Stimulated activated CD8-positive, alpha-beta memory T cell treated with anti-CD3 and anti-CD28 coated beads, Interleukin-15, amount 100 ng/mL, for 48 hours (primary cell): ENCODE results near the gene SDSL.
A peak's percentile ranks its signal among the peaks of the same experiment; 100 is the strongest.

ENCODE experiments used
- DNase-seq, 2 donors: peaks; one replicate each; pipeline ENCODE4 v3.0.0-alpha.2; 2020; ENCODE audit warnings: low read depth in 2 of 2

SDSL gene, protein sequence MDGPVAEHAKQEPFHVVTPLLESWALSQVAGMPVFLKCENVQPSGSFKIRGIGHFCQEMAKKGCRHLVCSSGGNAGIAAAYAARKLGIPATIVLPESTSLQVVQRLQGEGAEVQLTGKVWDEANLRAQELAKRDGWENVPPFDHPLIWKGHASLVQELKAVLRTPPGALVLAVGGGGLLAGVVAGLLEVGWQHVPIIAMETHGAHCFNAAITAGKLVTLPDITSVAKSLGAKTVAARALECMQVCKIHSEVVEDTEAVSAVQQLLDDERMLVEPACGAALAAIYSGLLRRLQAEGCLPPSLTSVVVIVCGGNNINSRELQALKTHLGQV

DNA sequence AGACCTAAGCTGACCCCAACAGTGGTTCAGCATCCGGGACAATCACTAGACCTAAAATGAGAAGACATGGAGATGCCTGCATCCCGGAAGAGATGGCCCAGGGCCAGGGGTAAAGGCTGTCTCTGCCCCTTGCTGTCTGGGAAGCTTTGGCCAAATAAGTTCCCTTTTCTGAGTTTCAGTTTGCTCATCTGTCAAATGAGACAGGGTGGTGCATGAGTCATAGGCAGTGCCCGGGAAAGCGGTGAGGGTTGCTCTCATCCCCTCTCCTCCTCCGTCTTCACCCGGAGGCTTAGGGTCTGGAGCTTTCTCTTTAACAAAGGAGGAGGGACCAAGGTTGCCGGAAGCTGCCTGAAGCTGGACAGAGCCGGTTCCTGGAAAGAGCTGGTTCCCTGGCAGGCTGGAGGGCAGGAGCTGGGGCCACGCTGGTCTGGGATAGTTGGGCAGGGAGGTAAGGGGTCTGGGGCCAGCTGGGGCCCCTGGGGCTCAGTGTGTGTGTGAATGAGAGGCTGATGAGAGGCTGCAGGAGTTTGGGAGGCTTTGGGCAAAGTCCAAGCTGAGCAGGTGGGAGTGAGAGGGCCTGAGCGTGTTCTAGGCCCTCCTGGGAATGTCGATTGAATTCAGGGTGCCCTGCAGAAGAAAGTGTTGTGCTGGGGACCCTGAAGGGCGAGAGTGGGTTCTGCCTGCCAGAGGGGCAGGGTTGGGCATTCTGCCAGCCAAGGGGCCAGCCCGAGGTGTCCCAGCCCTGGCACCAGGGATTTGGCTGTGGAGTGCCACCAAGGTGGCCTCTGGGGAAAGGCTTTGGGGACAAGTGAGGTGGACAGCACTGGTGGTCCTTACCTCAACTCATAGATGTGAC, at the start of gene SDSL:
TSS of gene SDSL (plus strand) at position 351 of the 856 bp plus-strand sequence. CDS start 5,603 bp downstream, outside the sequence.
- peak; percentile 15 to 35 for DNase-seq

DNA sequence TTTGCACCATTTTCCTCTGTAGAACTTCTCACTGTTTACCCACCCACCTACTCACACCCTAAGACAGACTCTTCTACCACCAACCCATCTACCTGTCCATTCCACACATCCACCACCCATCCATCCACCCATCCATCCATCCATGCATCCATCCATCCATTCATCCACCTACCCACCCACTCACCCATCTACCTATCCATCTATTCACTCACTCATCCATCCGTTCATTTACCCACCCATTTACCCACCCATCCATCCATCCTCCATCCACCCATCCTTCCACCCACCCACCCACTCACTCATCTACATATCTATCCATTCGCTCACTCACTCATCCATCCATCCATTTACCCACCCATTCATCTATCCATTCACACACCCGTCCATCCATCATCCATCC, 48.7 kb upstream of the SDSL start:
- DNase-seq, result no peak

DNA sequence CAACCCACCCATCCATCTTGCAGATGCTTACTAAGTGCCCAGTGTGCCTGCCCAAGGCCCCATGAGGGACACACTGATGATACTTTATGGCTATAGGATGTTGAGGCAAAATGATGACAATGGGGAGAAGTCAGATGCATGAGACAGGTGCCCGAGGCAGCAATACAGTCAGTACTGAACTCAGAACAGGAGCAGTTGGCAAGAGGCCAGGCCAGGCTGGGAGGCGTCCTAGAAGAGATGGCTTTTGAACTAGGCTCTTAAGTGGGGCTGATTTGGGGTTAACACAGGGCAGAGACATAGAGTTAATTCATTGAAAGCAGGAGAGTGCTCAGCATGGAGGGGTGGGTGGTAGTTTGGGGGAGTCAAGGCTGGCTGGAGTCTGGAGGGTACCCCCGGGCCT, 48.2 kb upstream of the SDSL start:
- no peak for DNase-seq

DNA sequence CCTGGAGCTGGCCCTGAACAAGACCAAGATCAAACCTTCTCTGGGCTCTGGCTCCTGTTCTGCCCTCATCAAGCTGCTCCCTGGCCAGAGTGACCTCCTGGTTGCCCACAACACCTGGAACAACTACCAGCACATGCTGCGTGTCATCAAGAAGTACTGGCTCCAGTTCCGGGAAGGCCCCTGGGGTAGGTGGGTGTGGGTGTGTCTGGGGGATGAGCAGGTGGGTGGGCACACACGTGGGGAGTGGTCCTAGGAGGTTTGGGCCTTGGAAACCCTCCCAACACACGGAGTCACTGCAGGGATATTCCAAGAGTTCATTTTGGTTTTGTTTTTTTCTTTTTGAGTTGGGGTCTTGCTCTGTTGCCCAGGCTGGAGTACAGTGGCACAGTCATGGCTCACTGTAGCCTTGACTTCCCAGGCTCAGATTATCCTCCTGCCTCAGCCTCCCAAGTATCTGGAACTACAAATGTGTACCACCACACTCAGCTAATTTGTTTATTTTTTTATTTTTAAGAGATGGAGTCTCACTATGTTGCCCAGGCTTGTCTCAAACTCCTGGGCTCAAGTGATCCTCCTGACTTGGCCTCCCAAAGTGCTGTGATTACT, 47.3 kb upstream of the SDSL start:
- no peak for DNase-seq

DNA sequence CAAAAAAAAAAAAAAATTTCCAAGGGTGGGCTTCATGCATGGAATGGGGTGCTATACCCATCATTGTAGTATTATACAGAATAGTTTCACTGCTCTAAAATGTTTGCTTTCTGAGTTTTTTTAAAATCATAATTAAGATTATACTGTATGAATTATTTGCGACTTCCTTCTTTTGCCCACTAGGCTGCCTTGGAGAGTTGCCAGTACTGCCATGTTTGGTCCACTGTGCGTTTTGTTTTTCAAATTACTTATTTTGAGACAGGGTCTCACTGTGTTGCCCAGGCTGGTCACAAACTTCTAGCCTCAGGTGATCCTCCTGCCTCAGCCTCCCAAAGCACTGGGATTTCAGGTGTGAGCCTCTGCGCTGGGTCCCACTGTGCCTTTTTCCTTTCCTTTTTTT, 43.9 kb upstream of the SDSL start:
- DNase-seq, result no peak

DNA sequence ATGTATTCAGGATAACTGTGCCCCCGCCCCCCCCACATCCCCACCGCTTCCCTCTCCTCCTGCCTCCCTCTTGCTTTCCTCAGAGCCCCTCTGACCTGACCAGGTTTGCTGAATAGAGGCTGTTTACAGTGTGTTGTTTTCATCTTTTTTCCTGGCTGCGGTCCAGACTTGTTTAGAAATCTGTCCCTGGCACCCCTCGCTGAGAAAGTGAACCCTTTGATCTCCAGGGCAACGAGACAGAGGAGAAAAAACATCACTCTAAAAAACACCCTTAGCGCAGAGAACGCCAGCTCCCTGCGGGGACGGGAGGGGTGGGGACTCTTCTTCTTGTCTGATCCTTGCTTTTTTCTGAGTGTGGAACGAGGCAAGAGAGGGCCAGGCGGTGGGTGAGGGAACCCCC, 41.0 kb upstream of the SDSL start:
- DNase-seq, result no peak

DNA sequence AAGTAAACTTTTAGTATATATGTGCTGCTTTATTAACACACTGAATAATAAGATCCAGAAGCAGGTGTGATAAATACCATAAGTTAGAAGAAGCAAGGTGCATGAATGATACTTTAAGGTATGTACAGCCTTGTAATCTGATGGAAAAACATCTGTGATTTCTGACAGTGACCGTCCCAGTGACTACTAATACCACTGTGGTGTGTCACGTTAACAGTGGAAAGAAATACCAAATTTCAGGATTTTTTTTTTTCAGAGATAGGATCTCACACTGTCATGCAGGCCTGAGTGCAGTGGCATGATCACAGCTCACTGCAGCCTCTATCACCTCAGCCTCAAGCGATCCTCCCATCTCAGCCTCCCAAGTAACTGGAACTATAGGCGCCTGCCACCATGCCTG, 40.0 kb upstream of the SDSL start:
- no peak for DNase-seq

DNA sequence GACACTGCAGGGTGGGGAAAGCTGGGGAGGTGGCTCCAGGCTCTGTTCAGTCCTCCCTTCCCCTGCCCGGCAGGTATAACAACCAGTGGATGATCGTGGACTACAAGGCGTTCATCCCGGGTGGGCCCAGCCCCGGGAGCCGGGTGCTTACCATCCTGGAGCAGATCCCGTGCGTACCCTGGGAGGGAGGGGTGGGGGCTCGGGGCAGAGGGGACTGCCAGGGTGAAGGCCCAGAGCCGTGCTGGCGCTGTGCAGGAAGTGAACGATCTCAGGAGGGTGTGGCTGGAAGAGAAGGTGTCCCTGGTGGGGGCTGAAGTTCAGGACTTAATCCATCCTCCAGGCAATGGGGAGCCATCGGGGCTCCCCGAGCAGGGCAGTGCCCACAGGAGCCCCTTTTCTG, 37.4 kb upstream of the SDSL start:
- DNase-seq, result no peak

DNA sequence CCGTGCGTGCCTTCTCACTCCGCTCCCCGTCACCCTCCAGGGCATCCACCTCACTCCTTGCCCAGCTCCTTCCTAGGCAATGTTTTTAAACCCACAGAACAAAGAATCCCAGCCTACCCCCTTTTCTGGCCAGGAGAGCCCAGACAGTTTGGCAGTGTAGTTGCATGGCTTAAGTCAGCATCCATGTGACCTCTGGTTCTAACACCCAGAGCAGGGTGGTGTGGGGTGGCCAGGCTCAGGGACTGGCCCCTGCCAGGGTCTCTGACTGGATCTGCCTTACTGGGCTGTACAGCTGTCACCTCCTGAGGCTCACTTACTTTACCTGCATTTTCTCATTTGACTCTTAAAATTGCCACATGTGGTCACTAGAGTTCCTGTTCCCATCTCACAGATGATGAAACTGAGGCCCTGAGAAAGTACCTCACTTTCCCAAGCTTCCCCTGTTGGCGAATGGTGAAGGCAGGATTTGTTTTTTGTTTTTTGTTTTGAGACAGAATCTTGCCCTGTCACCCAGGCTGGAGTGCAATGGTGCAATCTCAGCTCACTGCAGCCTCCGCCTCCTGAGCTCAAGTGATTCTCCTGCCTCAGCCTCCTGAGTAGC, 36.8 kb upstream of the SDSL start:
- DNase-seq, result no peak

DNA sequence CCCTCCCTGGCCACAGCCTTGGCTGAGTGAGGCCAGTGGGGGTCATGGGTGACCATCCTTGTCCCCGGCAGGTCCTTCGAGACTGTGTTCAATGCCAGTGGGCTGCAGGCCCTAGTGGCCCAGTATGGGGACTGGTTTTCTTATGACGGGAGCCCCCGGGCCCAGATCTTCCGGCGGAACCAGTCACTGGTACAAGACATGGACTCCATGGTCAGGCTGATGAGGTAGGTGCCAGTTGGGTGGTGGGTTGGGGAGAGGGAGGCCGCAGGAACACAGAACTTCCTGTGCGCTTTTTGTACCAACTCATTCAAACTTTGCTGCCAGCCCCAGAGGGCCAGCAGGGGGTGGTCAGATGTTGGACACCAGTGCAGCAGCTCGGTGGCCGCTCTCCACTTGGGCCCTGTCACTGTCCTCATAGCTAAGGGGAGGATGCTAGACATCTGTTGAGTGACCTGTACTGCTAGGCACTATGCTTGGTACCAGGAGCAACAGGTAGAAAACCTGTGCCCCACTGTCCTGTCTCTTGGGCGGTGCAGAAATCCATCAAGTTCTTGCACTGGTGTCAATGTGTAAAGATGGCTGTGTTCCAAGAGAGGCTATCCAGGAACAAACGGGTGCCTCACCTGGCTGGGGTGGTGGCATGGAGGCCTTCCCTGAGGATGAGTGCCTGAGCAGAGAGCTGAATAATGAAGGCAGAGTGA, 35.2 kb upstream of the SDSL start:
- no peak for DNase-seq

DNA sequence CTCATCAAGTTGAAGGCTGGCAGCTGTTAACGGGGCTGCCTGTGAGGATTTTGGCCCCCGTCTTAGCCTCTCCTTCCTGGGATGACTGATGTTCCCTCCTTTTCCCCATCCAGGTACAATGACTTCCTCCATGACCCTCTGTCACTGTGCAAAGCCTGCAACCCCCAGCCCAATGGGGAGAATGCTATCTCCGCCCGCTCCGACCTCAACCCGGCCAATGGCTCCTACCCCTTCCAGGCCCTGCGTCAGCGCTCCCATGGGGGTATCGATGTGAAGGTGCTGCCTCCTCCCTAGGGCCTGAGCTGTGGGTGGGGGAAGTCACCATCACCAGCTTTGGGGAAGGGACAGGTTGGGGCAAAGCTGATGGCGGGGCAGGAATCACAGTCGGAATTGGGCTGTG, 34.5 kb upstream of the SDSL start:
- DNase-seq, result no peak

DNA sequence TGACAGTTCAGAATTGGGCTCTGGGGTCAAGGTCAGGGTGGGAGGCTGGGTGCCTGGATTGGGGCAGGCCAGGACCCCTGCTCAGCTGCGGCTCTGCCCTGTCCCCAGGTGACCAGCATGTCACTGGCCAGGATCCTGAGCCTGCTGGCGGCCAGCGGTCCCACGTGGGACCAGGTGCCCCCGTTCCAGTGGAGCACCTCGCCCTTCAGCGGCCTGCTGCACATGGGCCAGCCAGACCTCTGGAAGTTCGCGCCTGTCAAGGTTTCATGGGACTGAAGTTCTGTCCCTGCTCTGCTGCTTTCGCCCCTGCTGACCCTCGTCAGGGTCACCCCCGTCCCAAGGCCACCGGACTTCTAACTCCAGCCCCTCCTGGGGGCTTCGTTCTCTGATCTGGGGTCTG, 33.8 kb upstream of the SDSL start:
- DNase-seq, result no peak

DNA sequence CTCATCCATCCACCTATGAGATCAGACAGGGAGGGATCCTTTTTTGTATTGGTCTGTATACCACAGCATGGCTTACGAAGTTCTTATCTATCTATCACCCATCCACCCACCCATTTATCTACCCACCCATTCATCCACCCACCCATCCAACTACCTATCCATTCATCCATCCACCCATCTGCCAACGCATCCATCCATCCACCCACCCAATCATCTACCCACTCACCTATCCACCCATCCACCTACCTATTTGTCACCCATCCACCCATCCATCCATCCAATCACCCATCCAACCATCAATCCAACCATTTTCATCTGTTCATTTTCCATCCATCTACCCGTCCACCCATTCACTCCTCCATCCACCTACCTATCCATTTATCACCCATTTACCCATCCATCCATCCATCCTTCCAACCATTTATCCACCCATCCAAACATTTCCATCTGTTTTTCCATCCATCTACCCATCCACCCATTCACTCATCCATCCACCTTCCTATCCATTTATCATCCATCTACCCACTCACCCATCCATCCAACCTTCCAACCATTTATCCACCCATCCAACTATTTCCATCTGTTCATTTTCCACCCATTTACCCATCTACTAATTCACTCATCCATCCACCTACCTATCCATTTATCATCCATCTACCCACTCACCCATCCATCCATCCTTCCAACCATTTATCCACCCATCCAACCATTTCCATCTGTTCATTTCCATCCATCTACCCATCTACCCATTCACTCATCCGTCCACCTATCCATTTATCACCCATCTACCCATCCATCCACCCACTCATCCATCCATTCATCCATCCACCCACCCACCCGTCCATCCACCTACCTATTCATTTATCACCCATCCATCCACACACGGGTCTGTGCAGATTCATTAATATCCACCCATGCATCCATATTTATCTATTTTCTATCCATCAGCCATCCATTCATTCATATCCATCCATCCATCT, 31.8 kb upstream of the SDSL start:
- DNase-seq, result no peak

DNA sequence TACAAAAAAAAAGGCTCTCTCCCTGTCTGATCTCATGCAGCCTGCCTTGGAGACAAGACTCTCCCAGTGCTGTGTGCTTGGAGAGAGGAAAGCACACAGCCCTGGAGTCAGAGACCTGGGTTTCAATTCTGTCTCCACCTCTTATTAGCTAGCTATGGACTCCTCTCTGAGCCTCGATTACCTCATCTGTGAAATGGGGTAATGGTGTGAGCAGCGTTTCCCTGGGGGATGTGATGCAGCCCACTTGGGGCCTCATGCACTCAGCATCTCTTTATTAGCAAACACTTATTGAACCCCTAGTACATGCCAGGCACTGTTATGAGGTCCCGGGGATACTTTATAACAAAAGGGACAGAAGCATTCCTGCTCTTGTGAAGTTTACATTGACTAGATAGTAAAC, 31.0 kb upstream of the SDSL start:
- DNase-seq, result no peak

DNA sequence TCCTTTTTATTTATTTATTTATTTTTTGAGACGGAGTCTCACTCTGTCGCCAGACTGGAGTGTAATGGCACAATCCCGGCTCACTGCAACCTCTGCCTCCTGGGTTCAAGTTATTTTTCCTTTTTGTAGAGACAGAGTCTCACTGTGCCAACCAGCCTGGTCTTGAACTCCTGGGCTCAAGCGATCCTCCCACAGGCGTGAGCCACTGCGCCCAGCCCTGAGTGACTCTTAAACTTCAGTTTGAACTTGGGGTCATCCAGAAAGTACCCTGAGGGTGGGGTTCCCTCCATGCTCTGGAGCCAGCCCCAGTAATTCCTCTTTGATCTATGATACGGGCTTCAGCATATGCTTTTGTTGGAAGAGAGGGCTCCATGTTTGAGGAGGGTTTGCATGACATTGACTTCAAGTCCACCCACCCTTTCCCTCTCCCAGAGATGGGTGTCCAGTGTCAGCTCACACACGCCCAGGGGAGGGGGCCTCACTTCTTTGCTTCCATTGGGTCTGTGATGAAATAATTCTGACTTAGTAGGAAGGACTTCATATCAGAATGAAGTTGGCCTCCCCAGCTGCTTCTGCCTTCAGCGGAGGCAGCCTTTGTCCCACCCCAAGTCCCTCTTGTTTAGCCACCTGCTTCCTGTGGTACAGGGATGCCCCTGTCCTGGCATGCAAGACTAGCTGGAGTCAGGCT, 30.4 kb upstream of the SDSL start:
- DNase-seq, result no peak

DNA sequence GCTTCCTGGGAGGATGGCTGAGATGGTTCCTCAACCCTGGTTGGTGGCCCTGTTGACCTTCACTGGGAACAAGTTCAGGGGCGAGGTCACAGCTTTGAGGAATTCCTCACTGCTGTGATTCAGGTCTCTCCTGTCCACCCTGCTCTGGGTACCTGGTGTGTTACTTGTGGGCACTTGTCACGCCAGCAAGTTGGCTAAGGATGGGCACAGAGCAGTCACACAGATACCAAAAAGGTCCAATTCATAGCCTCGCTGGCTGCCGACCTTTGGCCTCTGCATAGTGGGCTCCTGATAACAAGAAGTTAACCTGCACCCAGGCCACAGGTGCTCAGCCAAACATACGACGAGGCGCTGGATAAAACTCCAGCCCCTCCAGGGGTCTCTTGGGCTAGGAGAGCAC, 29.7 kb upstream of the SDSL start:
- no peak for DNase-seq

DNA sequence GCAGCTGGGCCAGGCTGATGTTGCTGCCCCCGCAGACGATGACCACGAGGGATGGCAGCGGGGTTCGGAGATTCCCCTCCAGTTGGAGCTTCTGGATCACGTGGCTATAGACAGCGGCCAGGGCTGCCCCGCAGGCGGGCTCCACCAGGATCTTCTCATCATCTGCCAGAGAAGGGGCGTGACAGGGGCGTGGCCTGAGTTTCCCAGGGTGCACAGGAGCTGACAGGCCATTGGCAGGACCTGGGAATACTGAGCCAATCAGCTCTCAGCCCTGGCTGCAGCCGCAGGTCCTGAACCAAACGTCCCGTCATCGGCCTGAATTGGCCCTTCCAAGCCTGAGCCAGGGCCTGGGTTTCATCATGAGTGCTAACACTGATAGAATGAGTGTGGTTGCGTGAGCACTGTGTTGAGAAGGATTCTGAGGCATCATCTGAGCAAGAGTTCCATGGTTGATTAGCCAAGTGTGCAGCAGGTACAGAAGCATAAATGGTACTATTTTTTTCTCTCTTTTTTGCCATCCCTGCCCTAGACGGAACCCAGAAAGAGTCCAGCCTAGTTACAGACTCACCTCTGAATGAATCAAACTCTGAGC, 29.1 kb upstream of the SDSL start:
- no peak for DNase-seq

DNA sequence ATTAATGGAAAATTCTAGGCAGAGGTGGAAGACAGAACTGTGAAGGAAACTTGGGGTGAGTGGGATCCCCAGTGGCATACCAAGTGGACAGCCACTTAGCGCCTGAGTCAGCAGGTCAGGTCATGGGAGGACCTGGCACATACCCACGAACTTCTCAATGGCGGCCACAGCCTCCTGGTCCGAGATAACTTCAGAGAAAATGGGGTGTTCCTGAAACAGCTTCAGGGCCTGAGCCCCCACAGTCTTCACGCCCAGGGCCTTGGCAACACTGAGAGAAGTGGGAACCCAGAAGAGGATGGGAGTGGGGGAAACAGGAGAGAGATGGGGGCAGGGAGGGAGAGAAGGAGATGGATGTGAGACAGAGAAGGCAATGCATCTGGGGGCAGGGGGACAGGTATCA, 28.4 kb upstream of the SDSL start:
- DNase-seq, result no peak

DNA sequence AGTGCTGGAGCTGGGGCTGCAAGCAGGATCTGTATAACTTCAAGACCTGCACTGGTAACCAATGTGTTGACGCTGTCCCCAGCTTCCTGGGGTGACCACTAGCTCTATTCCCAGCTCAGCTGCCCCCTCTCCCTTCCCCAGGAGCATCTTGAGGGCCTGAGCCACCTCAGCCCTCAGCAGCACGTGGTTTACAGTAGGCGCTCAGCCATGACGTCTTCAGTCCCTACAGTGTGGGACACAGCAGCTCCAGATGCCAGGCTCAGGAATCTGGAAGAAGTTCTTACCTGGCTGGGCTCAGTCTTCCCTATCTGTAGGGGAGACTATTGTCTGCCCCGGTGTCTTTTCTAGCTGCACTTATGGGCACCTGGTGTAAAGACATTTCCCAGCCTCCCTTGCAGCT, 27.1 kb upstream of the SDSL start:
- DNase-seq, result no peak

DNA sequence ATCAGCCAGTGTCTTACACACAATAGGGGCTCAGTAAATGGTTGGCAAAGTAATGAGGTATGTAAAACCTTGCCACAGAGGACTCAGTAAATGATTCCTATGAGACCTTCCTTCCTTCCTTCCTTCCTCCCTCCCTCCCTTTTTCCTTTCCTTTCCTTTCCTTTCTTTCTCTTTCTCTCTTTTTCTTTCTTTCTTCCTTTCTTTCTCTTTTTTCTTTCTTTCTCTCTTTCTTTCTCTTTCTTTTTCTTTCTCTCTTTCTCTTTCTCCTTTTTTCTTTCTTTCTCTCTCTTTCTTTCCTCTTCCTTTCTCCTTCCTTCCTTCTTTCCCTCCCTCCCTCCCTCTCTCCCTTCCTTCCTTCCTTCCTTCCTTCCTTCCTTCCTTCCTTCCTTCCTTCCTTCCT, 26.0 kb upstream of the SDSL start:
- DNase-seq, result no peak
